Naive B cell (primary cell): Measurements from ENCODE around the gene HYAL3. TPM values are rescaled to one million over a fixed set of nuclear protein-coding genes. Genes with fewer than 3 reads are reported as not detected.
"Not testable (repeated sequence)": the region's sequence is repeated elsewhere in the genome, so short reads cannot be mapped to it uniquely, and the experiment has no call there.

Source experiments
- ATAC-seq, 2 donors: fragments of 150-1000 bp; cut with Tn5 transposase; 2 replicates each; pipeline ENCODE4 v1.10.0; 2021; ENCODE audit warnings: low read depth in 2 of 2, mild to moderate bottlenecking in 2 of 2, moderate library complexity in 2 of 2
- DNase-seq: peaks from one replicate; pipeline ENCODE4 v3.0.0; 2022
- H3K27ac Mint-ChIP-seq, 6 donors: one replicate each; pipeline ENCODE4 v1.8.0; 2020 to 2022; ENCODE audit warnings: mild to moderate bottlenecking in 6 of 6, mixed read lengths in 6 of 6, moderate library complexity in 5 of 6, inconsistent platforms in 2 of 6
- H3K27me3 Mint-ChIP-seq, 3 donors: one replicate each; pipeline ENCODE4 v1.8.0; 2021 to 2022; ENCODE audit warnings: mixed read lengths in 3 of 3, mild to moderate bottlenecking in 1 of 3
- H3K36me3 Mint-ChIP-seq, 2 donors: one replicate each; pipeline ENCODE4 v1.8.0; 2020 to 2022; ENCODE audit warnings: mixed read lengths in 2 of 2, inconsistent platforms in 1 of 2, mild to moderate bottlenecking in 1 of 2
- H3K4me1 Mint-ChIP-seq, 3 donors: one replicate each; pipeline ENCODE4 v1.8.0; 2020 to 2022; ENCODE audit warnings: mixed read lengths in 3 of 3, inconsistent platforms in 1 of 3, mild to moderate bottlenecking in 1 of 3, moderate library complexity in 1 of 3
- H3K4me3 Mint-ChIP-seq, 8 donors: one replicate each; pipeline ENCODE4 v1.8.0; 2020 to 2022; ENCODE audit warnings: mild to moderate bottlenecking in 8 of 8, mixed read lengths in 8 of 8, moderate library complexity in 8 of 8, inconsistent platforms in 2 of 8
- H3K9me3 Mint-ChIP-seq, 7 donors: one replicate each; pipeline ENCODE4 v1.8.0; 2020 to 2022; ENCODE audit warnings: mixed read lengths in 7 of 7, mild to moderate bottlenecking in 5 of 7, inconsistent platforms in 2 of 7, moderate library complexity in 1 of 7
- polyA plus RNA-seq, 6 donors: library from polyadenylated mRNA; unstranded; fragments of 300-500 nt; fragmentation: Illumina TruSeq; gene quantifications; one replicate each; pipeline ENCODE4 v1.2.3, GENCODE V29; 2021; ENCODE audit warnings: low read depth in 6 of 6

HYAL3 gene
- polyA plus RNA-seq, 6 donors from 2014 or later: 0.93 to 2.8 (median 1.6) TPM; not detected in 1

GRCh38 chr3:50273689-50274065 lies 25.5 kb downstream of the HYAL3 start:
- no peaks in the 10 kb centered on the region for H3K9me3 Mint-ChIP-seq
- peak overlapping the region in 1 of 8 donors; percentile 65 for H3K4me3 Mint-ChIP-seq
- no peak overlapping the region for H3K27ac Mint-ChIP-seq

GRCh38 chr3:50272911-50273688 lies 26.1 kb downstream of the HYAL3 start:
- ATAC-seq (peak; percentile 88 to 91), DNase-seq (peak; percentile 83)
- Mint-ChIP-seq H3K36me3 (no peaks in the 10 kb centered on the region), H3K9me3 (no peaks in the 10 kb centered on the region), H3K27me3 (peaks cover 36 to 67% (median 37%) of the 10 kb centered on the region in 3 donors), H3K4me1 (peaks cover 19 to 29% (median 25%) of the 10 kb centered on the region in 3 donors), H3K27ac (peak overlapping the region; percentile 67 to 92 (median 87)), H3K4me3 (peak overlapping the region; percentile 56 to 87 (median 80))

More at GRCh38 chr3:50273689-50274065, 25.5 kb downstream of the HYAL3 start:
- H3K4me1 Mint-ChIP-seq: peaks cover 19 to 29% (median 25%) of the 10 kb centered on the region in 3 donors
- H3K36me3 Mint-ChIP-seq: no peaks in the 10 kb centered on the region
- no peak for DNase-seq
- no peak for ATAC-seq
- peaks cover 35 to 65% (median 41%) of the 10 kb centered on the region in 3 donors for H3K27me3 Mint-ChIP-seq

- H3K36me3 Mint-ChIP-seq, ATAC-seq, H3K9me3 Mint-ChIP-seq, DNase-seq: not testable (repeated sequence)
- H3K27ac Mint-ChIP-seq: peak overlapping the region in 1 of 6 donors; percentile 84
- H3K27me3 Mint-ChIP-seq: peaks cover 31 to 61% (median 32%) of the 10 kb centered on the region in 3 donors
- H3K4me1 Mint-ChIP-seq: peaks cover 19 to 29% (median 25%) of the 10 kb centered on the region in 3 donors
- H3K4me3 Mint-ChIP-seq: peak overlapping the region in 2 of 8 donors; percentile 56 to 84
Observed at GRCh38 chr3:50272538-50272910, 26.7 kb downstream of the HYAL3 start.

GRCh38 chr3:50271314-50271936 lies 27.8 kb downstream of the HYAL3 start:
- H3K9me3 Mint-ChIP-seq: no peaks in the 10 kb centered on the region
- DNase-seq (no peak), ATAC-seq (no peak)
- peak overlapping the region in 1 of 8 donors; percentile 15 for H3K4me3 Mint-ChIP-seq
- H3K27ac Mint-ChIP-seq: no peak overlapping the region
- no peaks in the 10 kb centered on the region for H3K36me3 Mint-ChIP-seq
- H3K27me3 Mint-ChIP-seq: peaks cover 31 to 63% (median 31%) of the 10 kb centered on the region in 3 donors
- peaks cover 19 to 29% (median 25%) of the 10 kb centered on the region in 3 donors for H3K4me1 Mint-ChIP-seq

- no peak overlapping the region for H3K4me3 Mint-ChIP-seq
- H3K27ac Mint-ChIP-seq: no peak overlapping the region
- no peaks in the 10 kb centered on the region for H3K9me3 Mint-ChIP-seq
- no peaks in the 10 kb centered on the region for H3K36me3 Mint-ChIP-seq
- ATAC-seq (no peak), DNase-seq (no peak)
- peaks cover 27 to 63% (median 30%) of the 10 kb centered on the region in 3 donors for H3K27me3 Mint-ChIP-seq
- H3K4me1 Mint-ChIP-seq: peaks cover 14 to 22% (median 22%) of the 10 kb centered on the region in 3 donors
Observed at GRCh38 chr3:50270422-50271224, 28.6 kb downstream of the HYAL3 start.

- ATAC-seq: no peak
- no peaks in the 10 kb centered on the region for H3K9me3 Mint-ChIP-seq
- no peak overlapping the region for H3K4me3 Mint-ChIP-seq
- no peak for DNase-seq
- peaks cover 11 to 17% (median 15%) of the 10 kb centered on the region in 3 donors for H3K4me1 Mint-ChIP-seq
- peaks cover 21 to 59% (median 27%) of the 10 kb centered on the region in 3 donors for H3K27me3 Mint-ChIP-seq
- H3K27ac Mint-ChIP-seq: no peak overlapping the region
- no peaks in the 10 kb centered on the region for H3K36me3 Mint-ChIP-seq
Observed at GRCh38 chr3:50269977-50270413, 29.2 kb downstream of the HYAL3 start.

GRCh38 chr3:50269460-50269859 lies 29.7 kb downstream of the HYAL3 start:
- DNase-seq: no peak
- Mint-ChIP-seq H3K36me3 (no peaks in the 10 kb centered on the region), H3K27ac (no peak overlapping the region), H3K4me1 (peaks cover 9 to 14% (median 11%) of the 10 kb centered on the region in 3 donors), H3K4me3 (peak overlapping the region in 1 of 8 donors; percentile 56), H3K27me3 (peaks cover 18 to 53% (median 21%) of the 10 kb centered on the region in 3 donors), H3K9me3 (no peaks in the 10 kb centered on the region)
- ATAC-seq: no peak

- peak within 1 kb of the TSS in 1 of 8 donors; percentile 56 for H3K4me3 Mint-ChIP-seq
- DNase-seq (no peak), ATAC-seq (no peak)
- no peaks in the 10 kb centered on the region for H3K36me3 Mint-ChIP-seq
- peaks cover 13 to 48% (median 16%) of the 10 kb centered on the region in 3 donors for H3K27me3 Mint-ChIP-seq
- peak within 1 kb of the TSS in 1 of 6 donors; percentile 59 for H3K27ac Mint-ChIP-seq
- H3K4me1 Mint-ChIP-seq: peaks cover 4 to 8% (median 6%) of the 10 kb centered on the region in 3 donors
- H3K9me3 Mint-ChIP-seq: no peaks in the 10 kb centered on the region
Observed at GRCh38 chr3:50268703-50269451, 30.3 kb downstream of the HYAL3 start, which contains the start of gene SEMA3B. Gene SEMA3B (plus strand): TSS chr3:50269147. CDS start chr3:50269241, 94 bp downstream.

GRCh38 chr3:50268276-50268675 lies 30.9 kb downstream of the HYAL3 start:
- Mint-ChIP-seq H3K4me1 (peaks cover 4 to 6% (median 5%) of the 10 kb centered on the region in 3 donors), H3K9me3 (no peaks in the 10 kb centered on the region), H3K27me3 (peaks cover 13 to 47% (median 14%) of the 10 kb centered on the region in 3 donors), H3K4me3 (no peak overlapping the region), H3K36me3 (no peaks in the 10 kb centered on the region), H3K27ac (peak overlapping the region in 1 of 6 donors; percentile 59)
- no peak for ATAC-seq
- DNase-seq: no peak

GRCh38 chr3:50267280-50267913 lies 31.8 kb downstream of the HYAL3 start:
- H3K9me3 Mint-ChIP-seq: no peaks in the 10 kb centered on the region
- no peaks in the 10 kb centered on the region for H3K36me3 Mint-ChIP-seq
- H3K4me1 Mint-ChIP-seq: no peaks in the 10 kb centered on the region
- ATAC-seq: no peak
- H3K27ac Mint-ChIP-seq: no peak overlapping the region
- peaks cover 8 to 41% (median 8%) of the 10 kb centered on the region in 3 donors for H3K27me3 Mint-ChIP-seq
- no peak overlapping the region for H3K4me3 Mint-ChIP-seq
- DNase-seq: no peak

- Mint-ChIP-seq H3K4me1 (no peaks in the 10 kb centered on the region), H3K27me3 (peaks cover 8 to 39% (median 8%) of the 10 kb centered on the region in 3 donors), H3K9me3 (no peaks in the 10 kb centered on the region), H3K4me3 (no peak overlapping the region), H3K36me3 (no peaks in the 10 kb centered on the region), H3K27ac (no peak overlapping the region)
- DNase-seq (no peak), ATAC-seq (no peak)
Observed at GRCh38 chr3:50266836-50267235, 32.4 kb downstream of the HYAL3 start.

GRCh38 chr3:50266017-50266416 lies 33.2 kb downstream of the HYAL3 start:
- no peaks in the 10 kb centered on the region for H3K36me3 Mint-ChIP-seq
- H3K27ac Mint-ChIP-seq: no peak overlapping the region
- ATAC-seq (no peak), DNase-seq (no peak)
- H3K4me3 Mint-ChIP-seq: peak overlapping the region in 1 of 8 donors; percentile 63
- peaks cover 8 to 31% (median 8%) of the 10 kb centered on the region in 3 donors for H3K27me3 Mint-ChIP-seq
- H3K9me3 Mint-ChIP-seq: no peaks in the 10 kb centered on the region
- H3K4me1 Mint-ChIP-seq: peaks cover 0 to 1% (median 0%) of the 10 kb centered on the region in 3 donors
